IPS DF 6.9 (cell line): ENCODE measurements around the gene TRAF3IP1.
"Not testable (repeated sequence)": the region's sequence is repeated elsewhere in the genome, so short reads cannot be mapped to it uniquely, and the experiment has no call there.

Experiments used
- DNase-seq: peaks from one replicate; pipeline ENCODE4 v3.0.0-alpha.2; 2013; ENCODE audit warnings: low read depth, low spot score
- H3K27ac ChIP-seq: one replicate; pipeline ENCODE4 v1.5.1; 2013; ENCODE audit warnings: low read length, control low read depth
- H3K27me3 ChIP-seq: 2 replicates; pipeline ENCODE4 v1.6.1; 2013; ENCODE audit warnings: mild to moderate bottlenecking, low read length; ENCODE audit not compliant: control insufficient read depth, insufficient read depth
- H3K36me3 ChIP-seq: 2 replicates; pipeline ENCODE4 v1.6.1; 2013; ENCODE audit warnings: low read length; ENCODE audit not compliant: control insufficient read depth, insufficient read depth
- H3K4me1 ChIP-seq: 2 replicates; pipeline ENCODE4 v1.6.1; 2013; ENCODE audit warnings: low read length; ENCODE audit not compliant: control insufficient read depth, insufficient read depth
- H3K4me3 ChIP-seq: 2 replicates; pipeline ENCODE4 v1.5.1; 2013; ENCODE audit warnings: mild to moderate bottlenecking, low read length
- H3K9me3 ChIP-seq: 2 replicates; pipeline ENCODE4 v1.6.1; 2013; ENCODE audit warnings: low read length, inconsistent platforms; ENCODE audit not compliant: control insufficient read depth, insufficient read depth
- WGBS: extraction: QIAGEN DNeasy Blood & Tissue Kit; methylation state at CpG from one replicate; pipeline ENCODE4 v1.1.7; 2013; ENCODE audit warnings: mixed read lengths, missing lambda C conversion rate; ENCODE audit not compliant: insufficient read length, insufficient coverage; 5-methylcytosine and 5-hydroxymethylcytosine counted together

TRAF3IP1 gene

DNA sequence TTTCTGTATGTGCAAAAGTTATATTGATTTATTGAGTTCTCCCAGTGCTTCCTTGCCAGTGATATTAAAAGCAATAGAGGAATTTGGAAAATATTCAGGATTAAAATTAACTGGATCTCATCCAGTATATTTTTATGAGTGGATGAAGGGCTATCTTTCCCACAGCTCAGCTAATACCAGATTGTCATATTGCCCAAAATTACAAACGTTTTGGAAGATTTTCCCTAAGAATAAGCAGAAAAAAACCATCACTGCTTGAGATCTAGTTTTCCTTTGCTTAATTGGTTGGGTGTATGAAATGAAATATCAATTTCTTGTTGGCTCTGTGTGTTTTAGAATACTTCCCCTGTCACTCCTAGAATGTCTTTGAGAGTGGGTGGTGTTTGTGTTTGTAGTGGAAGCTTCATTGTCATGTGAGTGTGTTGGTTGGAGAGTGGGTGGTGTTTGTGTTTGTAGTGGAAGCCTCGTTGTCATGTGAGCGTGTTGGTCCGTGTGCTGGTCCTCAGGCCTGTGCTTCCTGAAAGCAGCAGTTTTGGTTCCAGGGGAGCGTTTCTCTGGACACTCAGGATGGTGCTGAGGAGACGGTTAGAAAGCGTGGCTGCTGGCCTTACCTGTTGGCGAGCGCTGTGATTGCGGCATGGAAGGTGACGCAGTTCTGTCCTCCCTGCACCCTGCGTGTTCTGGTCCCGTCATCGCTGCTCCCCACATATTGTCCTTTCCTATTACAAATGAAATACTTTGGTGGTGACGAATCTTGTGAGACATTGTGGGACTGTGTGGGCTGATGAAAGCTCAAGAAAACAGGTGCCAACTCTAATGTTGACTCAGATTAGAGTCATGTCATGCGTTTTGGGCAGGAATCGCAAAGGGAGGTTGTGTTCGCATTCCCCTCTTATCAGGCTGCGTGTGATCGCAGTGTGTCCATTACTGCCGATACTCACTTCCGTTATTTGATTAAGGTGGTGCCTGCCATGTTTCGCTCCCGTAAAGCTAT, 118.8 kb downstream of the TRAF3IP1 start:
- no peak for DNase-seq
- H3K4me3 ChIP-seq = no peak overlapping the region; the same call in 1 of the 2 replicates
- no peaks in the 10 kb centered on the region for H3K9me3 ChIP-seq
- H3K36me3 ChIP-seq = peaks cover 17% of the 10 kb centered on the region
- H3K27me3 ChIP-seq = no peaks in the 10 kb centered on the region
- H3K27ac ChIP-seq = no peak overlapping the region
- no CpG with 5 or more reads among the region's 24 CpGs for WGBS
- H3K4me1 ChIP-seq = no peaks in the 10 kb centered on the region

DNA sequence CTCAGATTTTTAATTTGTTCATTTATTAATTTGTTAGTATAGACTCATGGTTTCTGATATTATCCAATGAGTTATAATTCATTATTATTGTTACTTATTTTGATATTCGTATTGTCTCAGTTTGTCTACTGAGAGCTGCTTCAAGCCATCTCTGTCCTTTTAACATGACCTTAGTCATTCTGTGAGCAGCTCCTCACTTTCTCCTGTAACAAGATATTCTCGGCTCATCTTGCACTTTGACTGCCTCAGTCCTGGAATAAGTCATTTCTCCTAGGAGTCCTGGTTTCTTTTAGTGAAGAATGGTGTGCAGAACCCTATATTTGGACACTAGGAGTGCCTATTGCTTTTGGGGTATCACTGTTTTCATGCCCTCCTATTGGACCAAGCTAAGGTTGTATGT, 119.6 kb downstream of the TRAF3IP1 start:
- no peak for DNase-seq
- no peak overlapping the region for H3K27ac ChIP-seq
- H3K9me3 ChIP-seq = no peaks in the 10 kb centered on the region
- no peaks in the 10 kb centered on the region for H3K27me3 ChIP-seq
- no peak overlapping the region for H3K4me3 ChIP-seq
- H3K4me1 ChIP-seq = no peaks in the 10 kb centered on the region
- H3K36me3 ChIP-seq = peaks cover 16% of the 10 kb centered on the region
- no CpG with 5 or more reads among the region's 2 CpGs for WGBS

DNA sequence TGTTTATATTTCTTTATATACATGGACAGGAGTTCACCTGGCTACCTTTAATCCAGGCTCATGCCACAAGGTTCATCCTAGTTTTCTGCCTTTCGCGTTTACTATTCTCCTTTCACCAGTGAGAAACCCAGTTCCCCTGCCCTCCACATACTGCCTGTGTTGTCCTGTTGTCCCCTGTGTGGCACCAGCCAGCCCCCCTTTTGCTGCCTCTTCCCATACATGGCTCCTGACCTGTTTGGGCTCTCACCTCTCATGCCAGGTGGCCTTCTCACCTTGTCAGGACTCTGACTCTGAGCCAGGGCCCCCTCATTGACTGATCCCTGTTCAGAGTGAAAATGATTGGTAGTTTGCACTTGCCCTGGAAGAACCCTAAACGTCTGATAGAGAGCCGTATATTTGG, 120.0 kb downstream of the TRAF3IP1 start:
- DNase-seq = no peak
- Histone ChIP-seq H3K36me3 (peaks cover 14% of the 10 kb centered on the region), H3K4me3 (no peak overlapping the region), H3K9me3 (no peaks in the 10 kb centered on the region), H3K27me3 (no peaks in the 10 kb centered on the region), H3K4me1 (no peaks in the 10 kb centered on the region), H3K27ac (no peak overlapping the region)
- no CpG with 5 or more reads among the region's 4 CpGs for WGBS

DNA sequence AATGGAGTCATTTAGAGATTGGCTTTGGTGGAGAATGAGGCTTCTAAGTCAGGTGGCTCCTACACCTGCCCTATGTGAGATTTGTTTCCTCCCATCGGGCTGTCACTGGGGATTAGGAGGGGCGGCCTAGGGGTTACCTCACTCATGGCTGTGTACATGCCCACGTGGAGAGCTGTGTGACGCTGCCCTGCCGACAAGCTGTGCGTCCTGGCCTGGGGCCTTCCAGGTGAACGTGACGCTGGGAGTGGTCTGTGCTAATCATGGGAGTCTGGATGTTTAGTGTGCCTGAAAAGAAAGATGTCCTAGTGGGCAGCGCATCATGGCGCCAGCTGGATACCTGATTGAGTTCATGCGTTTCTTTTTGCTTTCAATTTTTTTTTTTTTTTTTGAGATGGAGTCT, 120.4 kb downstream of the TRAF3IP1 start:
- no peak overlapping the region for H3K4me3 ChIP-seq
- no peak for DNase-seq
- no peaks in the 10 kb centered on the region for H3K27me3 ChIP-seq
- no CpG with 5 or more reads among the region's 11 CpGs for WGBS
- peaks cover 10% of the 10 kb centered on the region for H3K36me3 ChIP-seq
- H3K9me3 ChIP-seq = no peaks in the 10 kb centered on the region
- no peak overlapping the region for H3K27ac ChIP-seq
- no peaks in the 10 kb centered on the region for H3K4me1 ChIP-seq

DNA sequence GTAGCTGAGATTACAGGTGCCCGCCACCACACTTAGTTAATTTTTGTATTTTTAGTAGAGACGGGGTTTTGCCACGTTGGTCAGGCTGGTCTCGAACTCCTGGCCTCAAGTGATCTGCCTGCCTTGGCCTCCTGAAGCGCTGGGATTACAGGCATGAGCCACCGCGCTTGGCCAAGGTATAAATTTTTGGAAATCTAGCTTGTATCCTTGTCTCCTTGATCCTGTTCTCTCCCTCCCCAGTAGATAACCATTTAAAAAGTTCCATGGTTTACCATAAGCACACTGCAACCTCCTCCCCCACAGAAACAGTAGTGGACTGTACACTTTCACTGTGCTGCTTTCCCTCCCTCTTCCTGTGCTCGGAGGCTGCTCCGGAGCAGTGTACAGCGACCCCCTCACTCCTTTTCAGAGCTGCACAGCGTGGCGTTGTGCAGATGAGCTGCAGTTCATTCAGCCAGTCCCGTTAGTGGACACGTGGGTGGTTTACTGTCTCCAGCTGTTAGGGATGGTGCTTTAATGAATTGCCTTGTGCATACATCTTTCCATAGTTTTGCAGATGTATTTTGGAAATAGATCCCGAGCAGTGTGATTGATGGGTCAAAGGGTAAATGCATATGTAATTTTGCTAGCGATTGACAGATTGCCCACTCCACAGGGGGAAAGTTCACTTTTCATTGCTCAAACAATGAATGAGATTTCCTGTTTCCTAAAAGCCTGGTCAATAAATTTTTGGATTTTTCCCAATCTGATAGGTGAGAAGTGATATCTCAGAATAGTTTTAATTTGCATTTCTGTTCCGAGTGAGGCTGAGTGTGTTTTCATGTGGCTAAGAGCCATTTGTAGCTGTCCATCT, 121.2 kb downstream of the TRAF3IP1 start:
- no CpG with 5 or more reads among the region's 17 CpGs for WGBS
- DNase-seq = no peak
- peaks cover 12% of the 10 kb centered on the region for H3K36me3 ChIP-seq

DNA sequence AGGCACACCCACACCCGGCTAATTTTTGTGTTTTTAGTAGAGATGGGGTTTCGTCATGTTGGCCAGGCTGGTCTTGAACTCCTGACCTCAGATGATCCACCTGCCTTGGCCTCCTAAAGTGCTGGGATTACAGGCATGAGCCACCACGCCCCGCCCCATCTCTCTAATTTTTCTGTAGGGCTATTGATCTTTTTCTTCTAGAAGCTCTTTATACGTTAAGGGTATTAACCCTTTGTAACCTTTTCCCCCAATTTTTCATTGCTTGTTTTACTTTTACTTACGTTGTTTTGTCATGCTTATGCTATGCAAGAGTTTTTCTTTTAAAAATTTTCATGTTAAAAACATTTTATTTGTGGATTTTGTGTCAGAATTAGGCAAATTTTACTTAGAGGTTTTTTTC, 121.9 kb downstream of the TRAF3IP1 start:
- H3K9me3 ChIP-seq, H3K27me3 ChIP-seq, H3K4me1 ChIP-seq, H3K27ac ChIP-seq, DNase-seq, H3K4me3 ChIP-seq: not testable (repeated sequence)
- H3K36me3 ChIP-seq = peaks cover 12% of the 10 kb centered on the region
- WGBS = no CpG with 5 or more reads among the region's 6 CpGs

More for the DNA sequence above, 121.2 kb downstream of the TRAF3IP1 start:
- H3K9me3 ChIP-seq = no peaks in the 10 kb centered on the region
- no peak overlapping the region for H3K27ac ChIP-seq
- H3K4me3 ChIP-seq = no peak overlapping the region
- no peaks in the 10 kb centered on the region for H3K27me3 ChIP-seq
- H3K4me1 ChIP-seq = no peaks in the 10 kb centered on the region

DNA sequence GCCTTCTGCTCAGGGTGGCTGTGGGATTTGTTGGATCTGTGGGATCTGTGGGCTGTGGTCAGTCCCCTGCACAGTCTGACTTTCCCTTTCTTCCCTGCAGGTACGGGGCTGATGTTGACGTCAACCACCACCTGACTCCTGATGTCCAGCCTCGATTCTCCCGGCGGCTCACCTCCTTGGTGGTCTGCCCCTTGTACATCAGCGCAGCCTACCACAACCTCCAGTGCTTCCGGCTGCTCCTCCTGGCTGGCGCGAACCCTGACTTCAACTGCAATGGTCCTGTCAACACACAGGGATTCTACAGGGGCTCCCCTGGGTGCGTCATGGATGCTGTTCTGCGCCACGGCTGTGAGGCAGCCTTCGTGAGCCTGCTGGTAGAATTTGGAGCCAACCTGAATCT, 123.9 kb downstream of the TRAF3IP1 start:
- no peak overlapping the region for H3K27ac ChIP-seq
- WGBS = no CpG with 5 or more reads among the region's 13 CpGs
- no peaks in the 10 kb centered on the region for H3K27me3 ChIP-seq
- no peaks in the 10 kb centered on the region for H3K4me1 ChIP-seq
- H3K36me3 ChIP-seq = peaks cover 10% of the 10 kb centered on the region
- DNase-seq = no peak
- H3K4me3 ChIP-seq = no peak overlapping the region
- no peaks in the 10 kb centered on the region for H3K9me3 ChIP-seq

DNA sequence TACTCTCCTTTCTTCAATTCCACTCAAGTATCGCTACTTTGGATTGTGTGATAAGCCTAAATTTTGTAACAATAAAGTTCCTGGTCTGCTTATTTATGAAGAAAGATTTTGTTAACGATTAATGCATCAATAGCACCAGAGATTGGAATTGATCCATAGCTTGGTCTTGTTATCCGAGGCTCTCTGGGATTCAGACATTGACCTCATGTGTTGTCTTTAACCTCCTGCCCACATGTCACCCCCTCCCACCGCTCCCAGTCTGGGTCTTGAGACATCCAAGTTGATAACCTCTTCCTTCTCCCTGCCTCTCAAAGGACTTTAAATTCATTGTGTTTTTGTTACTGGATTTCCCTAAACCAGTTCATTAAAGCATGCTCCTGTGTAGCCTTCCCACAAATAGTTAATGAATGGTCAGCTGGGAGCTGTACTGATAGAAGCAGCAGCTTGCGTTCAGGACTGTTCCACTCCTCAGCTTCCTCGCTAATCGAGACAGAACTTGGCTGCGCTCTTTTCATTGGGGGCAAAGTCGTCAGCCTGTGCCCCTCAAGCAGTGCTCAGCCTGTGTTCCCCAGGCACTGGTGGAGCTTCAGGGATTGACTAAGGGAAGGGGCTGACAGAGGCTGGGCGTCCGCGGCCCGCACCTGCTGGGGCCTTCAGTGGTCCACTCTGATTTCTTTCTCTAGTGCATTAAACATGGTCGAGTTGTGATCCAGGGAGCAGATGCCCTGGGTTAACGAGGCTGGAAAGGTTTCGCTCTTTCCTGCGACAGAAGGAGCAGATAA, 125.3 kb downstream of the TRAF3IP1 start:
- WGBS = no CpG with 5 or more reads among the region's 17 CpGs
- Histone ChIP-seq H3K27me3 (no peaks in the 10 kb centered on the region), H3K27ac (no peak overlapping the region), H3K36me3 (peaks cover 14% of the 10 kb centered on the region), H3K9me3 (no peaks in the 10 kb centered on the region), H3K4me3 (no peak overlapping the region), H3K4me1 (no peaks in the 10 kb centered on the region)
- no peak for DNase-seq

DNA sequence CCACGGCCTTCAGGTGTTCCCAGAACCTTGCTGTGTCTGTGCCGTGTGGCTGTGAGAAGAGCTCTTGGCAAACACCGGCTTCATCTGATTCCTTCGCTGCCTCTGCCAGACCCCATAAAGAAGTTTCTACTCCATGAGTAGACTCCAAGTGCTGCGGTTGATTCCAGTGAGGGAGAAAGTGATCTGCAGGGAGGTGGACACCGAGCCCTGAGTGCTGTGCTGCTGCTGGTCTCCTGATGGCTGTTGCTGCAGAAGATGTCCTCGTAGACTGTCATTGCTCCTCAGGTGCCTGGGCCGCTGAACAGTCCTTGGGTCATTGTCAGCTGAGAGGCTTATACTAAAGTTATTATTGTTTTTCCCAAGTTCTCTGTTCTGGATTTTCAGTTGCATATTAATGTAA, 126.1 kb downstream of the TRAF3IP1 start:
- Histone ChIP-seq H3K4me1 (no peaks in the 10 kb centered on the region), H3K36me3 (peaks cover 15% of the 10 kb centered on the region), H3K4me3 (no peak overlapping the region), H3K9me3 (no peaks in the 10 kb centered on the region), H3K27me3 (no peaks in the 10 kb centered on the region), H3K27ac (no peak overlapping the region)
- WGBS = no CpG with 5 or more reads among the region's 8 CpGs
- DNase-seq = no peak
